ENCODE data around the gene SYNRG.

- TF ChIP-seq CTCF (IDR thresholded peaks at IDR 0.05; ENCODE audit: low read length), result no peak
- no peak for TF ChIP-seq EZH2 (IDR thresholded peaks at IDR 0.05; ENCODE audit: borderline replicate concordance, low read length)
These were observed 1.8 kb upstream of the SYNRG start for GRCh38 chr17:37610971-37611370.

Data from OCI-LY1 (cell line).